Measurements from ENCODE around the gene ALAD.
"Not testable (repeated sequence)": the region's sequence is repeated elsewhere in the genome, so short reads cannot be mapped to it uniquely, and the experiment has no call there.

ALAD gene

DNA sequence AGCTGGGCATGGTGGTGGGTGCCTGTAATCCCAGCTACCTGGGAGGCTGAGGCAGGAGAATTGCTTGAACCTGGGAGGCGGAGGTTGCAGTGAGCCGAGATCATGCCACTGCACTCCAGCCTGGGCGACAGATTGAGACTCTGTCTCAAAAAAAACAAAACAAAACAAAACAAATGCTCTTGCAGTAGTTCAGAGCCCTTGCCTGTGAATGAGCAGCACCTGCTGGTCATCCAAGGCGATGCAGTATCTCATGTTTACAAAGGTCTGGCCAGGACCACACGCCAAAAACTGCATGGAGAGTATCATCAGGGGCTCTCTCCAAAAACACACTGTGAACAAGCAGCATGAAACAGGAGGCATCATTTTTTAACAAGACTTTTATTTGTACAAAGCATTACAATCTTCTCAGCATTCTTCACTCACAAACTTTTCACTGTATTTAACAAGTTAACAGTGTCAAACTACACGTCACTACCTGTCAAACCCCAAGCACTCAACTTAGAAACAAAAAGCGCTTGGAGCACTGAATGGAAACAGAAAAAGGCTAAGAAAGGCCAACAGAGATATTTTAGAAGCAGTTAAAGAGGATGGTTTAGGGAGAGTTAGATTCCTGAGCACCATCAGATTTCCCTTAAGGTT, 5.9 kb upstream of the ALAD start:
- peak overlapping the region; percentile 90; the same call in 1 of the 2 replicates for H3K4me2 ChIP-seq (ENCODE audit: low read length)
- TF ChIP-seq, protein P1, sequence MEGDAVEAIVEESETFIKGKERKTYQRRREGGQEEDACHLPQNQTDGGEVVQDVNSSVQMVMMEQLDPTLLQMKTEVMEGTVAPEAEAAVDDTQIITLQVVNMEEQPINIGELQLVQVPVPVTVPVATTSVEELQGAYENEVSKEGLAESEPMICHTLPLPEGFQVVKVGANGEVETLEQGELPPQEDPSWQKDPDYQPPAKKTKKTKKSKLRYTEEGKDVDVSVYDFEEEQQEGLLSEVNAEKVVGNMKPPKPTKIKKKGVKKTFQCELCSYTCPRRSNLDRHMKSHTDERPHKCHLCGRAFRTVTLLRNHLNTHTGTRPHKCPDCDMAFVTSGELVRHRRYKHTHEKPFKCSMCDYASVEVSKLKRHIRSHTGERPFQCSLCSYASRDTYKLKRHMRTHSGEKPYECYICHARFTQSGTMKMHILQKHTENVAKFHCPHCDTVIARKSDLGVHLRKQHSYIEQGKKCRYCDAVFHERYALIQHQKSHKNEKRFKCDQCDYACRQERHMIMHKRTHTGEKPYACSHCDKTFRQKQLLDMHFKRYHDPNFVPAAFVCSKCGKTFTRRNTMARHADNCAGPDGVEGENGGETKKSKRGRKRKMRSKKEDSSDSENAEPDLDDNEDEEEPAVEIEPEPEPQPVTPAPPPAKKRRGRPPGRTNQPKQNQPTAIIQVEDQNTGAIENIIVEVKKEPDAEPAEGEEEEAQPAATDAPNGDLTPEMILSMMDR (IDR thresholded peaks at IDR 0.05; ENCODE audit: low read depth, low read length, poor library complexity, severe bottlenecking), result peak; percentile 62
- H3K36me3 ChIP-seq (ENCODE audit: control insufficient read depth, low read length), result peaks cover 35% of the 10 kb centered on the region
- H3F3A ChIP-seq (ENCODE audit: control insufficient read depth, insufficient read depth), result peaks cover 25% of the 10 kb centered on the region
- H3K9me3 ChIP-seq (ENCODE audit: control insufficient read depth, insufficient read depth, low read length); H3K9me2 ChIP-seq (replicated peaks; ENCODE audit: control insufficient read depth, low read length); H3K27ac ChIP-seq (ENCODE audit: low read depth, low read length); H3K27me3 ChIP-seq (ENCODE audit: control insufficient read depth, low read length); H3K4me3 ChIP-seq (ENCODE audit: low read length); H4K20me1 ChIP-seq (ENCODE audit: control insufficient read depth, insufficient read depth, low read depth, low read length): not testable (repeated sequence)
- H3K79me2 ChIP-seq (ENCODE audit: control insufficient read depth, low read length), result peaks cover 36% of the 10 kb centered on the region
- peaks cover 28% of the 10 kb centered on the region for H3K4me1 ChIP-seq (ENCODE audit: control insufficient read depth, low read length)

DNA sequence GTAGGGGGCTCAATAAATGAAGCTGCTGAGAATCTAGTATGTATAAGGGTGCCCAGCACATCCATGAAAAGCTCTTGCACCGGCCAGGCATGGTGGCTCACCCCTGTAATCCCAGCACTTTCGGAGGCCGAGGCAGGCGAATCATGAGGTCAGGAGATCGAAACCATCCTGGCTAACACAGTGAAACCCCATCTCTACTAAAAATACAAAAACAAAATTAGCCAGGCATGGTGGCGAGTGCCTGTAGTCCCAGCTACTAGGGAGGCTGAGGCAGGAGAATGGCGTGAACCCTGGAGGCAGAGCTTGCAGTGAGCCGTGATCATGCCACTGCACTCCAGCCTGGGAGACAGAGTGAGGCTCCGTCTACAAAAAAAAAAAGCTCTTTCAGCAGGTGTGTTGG, 5.3 kb upstream of the ALAD start:
- not testable (repeated sequence) for H3K4me2 ChIP-seq (ENCODE audit: low read length); H3K9me2 ChIP-seq (replicated peaks; ENCODE audit: control insufficient read depth, low read length)

DNA sequence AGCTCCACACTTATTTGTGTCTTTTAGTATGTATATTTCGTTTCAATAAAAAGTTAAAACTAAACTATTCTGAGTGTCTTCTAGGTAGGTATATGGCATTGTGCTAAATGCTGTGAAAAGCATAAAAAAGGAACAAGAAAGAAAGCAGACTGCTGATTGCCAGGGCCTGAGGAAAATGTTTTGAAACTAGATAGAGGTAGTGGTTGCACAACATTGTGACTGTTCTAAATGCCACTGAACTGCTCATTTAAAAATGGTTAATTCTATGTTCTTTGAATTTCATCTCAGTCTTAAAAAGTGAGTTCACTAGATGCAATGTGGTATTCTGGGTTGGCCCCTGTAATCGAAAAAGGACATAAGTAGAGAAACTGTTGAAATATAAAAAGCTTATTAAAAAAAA, 2.6 kb upstream of the ALAD start:
- Histone ChIP-seq H3K79me2 (ENCODE audit: control insufficient read depth, low read length) (peaks cover 18% of the 10 kb centered on the region), H3K27me3 (ENCODE audit: control insufficient read depth, low read length) (no peaks in the 10 kb centered on the region), H3K36me3 (ENCODE audit: control insufficient read depth, low read length) (peaks cover 17% of the 10 kb centered on the region), H3K9me3 (ENCODE audit: control insufficient read depth, insufficient read depth, low read length) (no peaks in the 10 kb centered on the region), H4K20me1 (ENCODE audit: control insufficient read depth, insufficient read depth, low read depth, low read length) (no peaks in the 10 kb centered on the region), H3K9me2 (replicated peaks; ENCODE audit: control insufficient read depth, low read length) (no peaks in the 10 kb centered on the region), H3K4me3 (ENCODE audit: low read length) (no peak overlapping the region), H3K27ac (ENCODE audit: low read depth, low read length) (no peak overlapping the region), H3K4me2 (ENCODE audit: low read length) (no peak overlapping the region), H3F3A (ENCODE audit: control insufficient read depth, insufficient read depth) (peaks cover 21% of the 10 kb centered on the region), H3K4me1 (ENCODE audit: control insufficient read depth, low read length) (peaks cover 28% of the 10 kb centered on the region)
- TF ChIP-seq, protein P1 (IDR thresholded peaks at IDR 0.05; ENCODE audit: low read depth, low read length, poor library complexity, severe bottlenecking), result no peak
- TF ChIP-seq EZH2phosphoT487 (IDR thresholded peaks at IDR 0.05; ENCODE audit: borderline replicate concordance, low read length), result no peak

More for the DNA sequence above, 5.3 kb upstream of the ALAD start:
- H3K4me3 ChIP-seq (ENCODE audit: low read length); H4K20me1 ChIP-seq (ENCODE audit: control insufficient read depth, insufficient read depth, low read depth, low read length); H3K27me3 ChIP-seq (ENCODE audit: control insufficient read depth, low read length); H3K9me3 ChIP-seq (ENCODE audit: control insufficient read depth, insufficient read depth, low read length); H3K27ac ChIP-seq (ENCODE audit: low read depth, low read length): not testable (repeated sequence)
- peaks cover 23% of the 10 kb centered on the region for H3F3A ChIP-seq (ENCODE audit: control insufficient read depth, insufficient read depth)
- peaks cover 29% of the 10 kb centered on the region for H3K4me1 ChIP-seq (ENCODE audit: control insufficient read depth, low read length)
- H3K36me3 ChIP-seq (ENCODE audit: control insufficient read depth, low read length), result peaks cover 35% of the 10 kb centered on the region
- H3K79me2 ChIP-seq (ENCODE audit: control insufficient read depth, low read length), result peaks cover 36% of the 10 kb centered on the region

DNA sequence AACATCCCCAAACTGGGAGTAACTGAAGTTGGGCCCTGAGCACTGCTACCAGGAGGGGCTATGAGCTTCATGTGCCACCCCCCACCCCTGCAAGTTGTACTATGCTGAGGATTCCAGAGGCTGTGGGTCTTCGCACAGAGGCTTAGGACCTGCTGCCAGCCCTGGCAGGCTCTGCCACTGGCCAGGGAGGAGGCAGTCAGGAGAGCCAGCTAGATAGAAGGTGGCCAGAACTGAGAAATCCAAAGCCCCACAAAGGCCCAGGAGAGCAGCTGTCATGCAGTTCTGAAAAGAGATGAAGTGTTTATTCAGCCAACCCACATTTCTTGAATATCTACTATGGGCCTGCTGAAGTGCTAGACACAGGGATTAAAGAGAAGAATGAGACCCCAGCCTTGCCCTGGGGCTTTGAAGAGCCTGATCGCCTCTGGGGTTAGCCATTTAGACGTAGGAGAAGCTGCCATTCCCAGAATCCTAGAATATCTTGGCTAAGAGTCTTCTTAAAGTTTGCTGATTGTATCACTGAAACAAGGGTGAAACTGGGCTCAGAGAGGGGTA, 1.4 kb downstream of the ALAD start:
- TF ChIP-seq EZH2phosphoT487 (IDR thresholded peaks at IDR 0.05; ENCODE audit: borderline replicate concordance, low read length), result no peak
- TF ChIP-seq, protein P1 (IDR thresholded peaks at IDR 0.05; ENCODE audit: low read depth, low read length, poor library complexity, severe bottlenecking), result no peak
- H3K27ac ChIP-seq (ENCODE audit: low read depth, low read length), result no peak overlapping the region
- H3K36me3 ChIP-seq (ENCODE audit: control insufficient read depth, low read length), result no peaks in the 10 kb centered on the region
- H3K4me1 ChIP-seq (ENCODE audit: control insufficient read depth, low read length), result peaks cover 12% of the 10 kb centered on the region
- no peaks in the 10 kb centered on the region for H3K9me3 ChIP-seq (ENCODE audit: control insufficient read depth, insufficient read depth, low read length)
- peak overlapping the region; percentile 66 for H3K4me2 ChIP-seq (ENCODE audit: low read length)
- peaks cover 3% of the 10 kb centered on the region; the same call in 1 of the 2 replicates for H3K79me2 ChIP-seq (ENCODE audit: control insufficient read depth, low read length)
- peaks cover 5% of the 10 kb centered on the region; the same call in 1 of the 2 replicates for H3F3A ChIP-seq (ENCODE audit: control insufficient read depth, insufficient read depth)
- no peak overlapping the region; the same call in 1 of the 2 replicates for H3K4me3 ChIP-seq (ENCODE audit: low read length)
- H4K20me1 ChIP-seq (ENCODE audit: control insufficient read depth, insufficient read depth, low read depth, low read length), result no peaks in the 10 kb centered on the region
- H3K27me3 ChIP-seq (ENCODE audit: control insufficient read depth, low read length), result no peaks in the 10 kb centered on the region
- no peaks in the 10 kb centered on the region for H3K9me2 ChIP-seq (replicated peaks; ENCODE audit: control insufficient read depth, low read length)

All from DOHH2 (cell line).